HCT116 (cell line): ENCODE measurements around the gene ABCG5. TPM values are rescaled to one million over a fixed set of nuclear protein-coding genes. Genes with fewer than 3 reads are reported as not detected.

Experiments used
- ATAC-seq: fragments of 200-7000 bp; cut with Tn5 transposase; 2 replicates; pipeline ENCODE4 v1.9.1; 2020; ENCODE audit warnings: mild to moderate bottlenecking, moderate library complexity
- BruUV-seq: library from RNA; stranded (reverse); fragments of 400-500 nt; replicated peaks from 2 replicates; lab custom pipeline; 2021; lab: Mats Ljungman, UMichigan
- CTCF ChIA-PET: fragments of 300-600 bp; sonication (Branson Sonifier 250); formaldehyde crosslinking; loops from one replicate; lab custom pipeline; 2021; ENCODE audit warnings: antibody characterized with exemption; lab: Charles Lee
- POLR2A ChIA-PET: fragments of 300-600, 350-600 bp; sonication (Branson Sonifier 250); formaldehyde crosslinking; loops from one replicate; lab custom pipeline; 2021; ENCODE audit warnings: antibody characterized with exemption; lab: Charles Lee
- RAD21 ChIA-PET, 2 experiments: fragments of 300-600 bp; sonication (Branson Sonifier 250); formaldehyde crosslinking; loops; one replicate each; lab custom pipeline; 2023; ENCODE audit warnings: low total read pairs in 2 of 2; ENCODE audit not compliant: uncharacterized antibody in 2 of 2, unreplicated experiment in 2 of 2, low non-redundant PET in 1 of 2; lab: Charles Lee
- DNase-seq: peaks from one replicate; pipeline ENCODE4 v3.0.0-alpha.2; 2010; ENCODE audit warnings: low read depth, low spot score
- H2AFZ ChIP-seq: fragments of 200-600 bp; shearing (Covaris generic), sonication (generic); 2 replicates; pipeline ENCODE4 v1.6.1; 2017; ENCODE audit warnings: low read depth, mixed run types, mixed read lengths, antibody characterized with exemption, low read length; ENCODE audit not compliant: poor library complexity, severe bottlenecking
- H3K27ac ChIP-seq: 2 replicates; pipeline ENCODE4 v1.5.1; 2012; ENCODE audit warnings: low read depth, low read length
- H3K27me3 ChIP-seq: fragments of 200-600 bp; sonication (generic); 2 replicates; pipeline ENCODE4 v1.6.1; 2016; ENCODE audit warnings: mixed run types, low read length, mixed read lengths; ENCODE audit not compliant: insufficient read depth
- H3K36me3 ChIP-seq, 2 experiments: fragments of 200-500 bp in 1 of 2; fragments of 200-600 bp in 1 of 2; sonication (Bioruptor generic) in 1 of 2; sonication (generic) in 1 of 2; 2 replicates each; pipeline versions ENCODE4 v1.5.1 to v1.6.1; 2014 to 2016; ENCODE audit warnings: low read length in 2 of 2, inconsistent platforms in 1 of 2, mixed read lengths in 1 of 2, mixed run types in 1 of 2; ENCODE audit not compliant: insufficient read depth in 2 of 2, control insufficient read depth in 1 of 2
- H3K4me1 ChIP-seq, 2 experiments: fragments of 200-600 bp in 1 of 2; sonication (generic) in 1 of 2; 2 replicates each; pipeline versions ENCODE4 v1.5.1 to v1.6.1; 2012 to 2017; ENCODE audit warnings: low read length in 2 of 2, inconsistent platforms in 1 of 2, mild to moderate bottlenecking in 1 of 2, mixed read lengths in 1 of 2, mixed run types in 1 of 2, moderate library complexity in 1 of 2; ENCODE audit not compliant: insufficient read depth in 2 of 2, control insufficient read depth in 1 of 2
- H3K4me2 ChIP-seq: fragments of 200-600 bp; sonication (generic); 2 replicates; pipeline ENCODE4 v1.6.1; 2017; ENCODE audit warnings: mixed run types, low read length, mixed read lengths
- H3K4me3 ChIP-seq, 2 experiments: fragments of 200-600 bp in 1 of 2; sonication (generic) in 1 of 2; replicated peaks in 1 of 2; 2 replicates each; pipeline ENCODE4 v1.5.1; 2011 to 2016; ENCODE audit warnings: low read length in 2 of 2, control low read depth in 1 of 2, low read depth in 1 of 2, mild to moderate bottlenecking in 1 of 2, mixed read lengths in 1 of 2, mixed run types in 1 of 2
- H3K79me2 ChIP-seq: fragments of 200-600 bp; sonication (generic); 2 replicates; pipeline ENCODE4 v1.6.1; 2017; ENCODE audit warnings: mild to moderate bottlenecking, mixed run types, low read length, moderate library complexity, mixed read lengths; ENCODE audit not compliant: insufficient read depth
- H3K9ac ChIP-seq: fragments of 200-600 bp; sonication (generic); 2 replicates; pipeline ENCODE4 v1.6.1; 2016; ENCODE audit warnings: low read length, mixed read lengths
- H3K9me2 ChIP-seq: fragments of 200-600 bp; sonication (generic), shearing (Covaris generic); 2 replicates; pipeline ENCODE4 v1.6.1; 2017; ENCODE audit warnings: mixed run types, mild to moderate bottlenecking, moderate library complexity; ENCODE audit not compliant: insufficient read depth
- H3K9me3 ChIP-seq, 2 experiments: fragments of 200-500 bp in 1 of 2; fragments of 200-600 bp in 1 of 2; sonication (Bioruptor generic) in 1 of 2; sonication (generic) in 1 of 2; 2 replicates each; pipeline ENCODE4 v1.6.1; 2014 to 2017; ENCODE audit warnings: low read length in 2 of 2, mixed read lengths in 2 of 2, inconsistent platforms in 1 of 2, low read depth in 1 of 2, mild to moderate bottlenecking in 1 of 2, mixed run types in 1 of 2, moderate library complexity in 1 of 2; ENCODE audit not compliant: control insufficient read depth in 1 of 2, insufficient read depth in 1 of 2
- H4K20me1 ChIP-seq: fragments of 200-600 bp; sonication (generic), shearing (Covaris generic); 2 replicates; pipeline ENCODE4 v1.6.1; 2017; ENCODE audit warnings: mixed run types, mild to moderate bottlenecking, moderate library complexity; ENCODE audit not compliant: insufficient read depth
- CEBPB ChIP-seq: IDR thresholded peaks from 2 replicates; pipeline ENCODE4 v1.6.1; 2012; ENCODE audit warnings: low read depth
- EZH2phosphoT487 ChIP-seq: fragments of 200-600 bp; IDR thresholded peaks from 2 replicates; pipeline ENCODE4 v1.6.1; 2018; ENCODE audit warnings: antibody characterized with exemption, borderline replicate concordance
- POLR2A ChIP-seq: IDR thresholded peaks from 2 replicates; pipeline ENCODE4 v1.7.0; 2011; ENCODE audit warnings: borderline replicate concordance; ENCODE audit not compliant: insufficient read depth, insufficient read length; ENCODE audit errors: extremely low read depth
- ZNF274 ChIP-seq: fragments of 200-500 bp; sonication (Bioruptor generic); IDR thresholded peaks from 2 replicates; pipeline ENCODE4 v1.6.1; 2014; ENCODE audit warnings: mild to moderate bottlenecking, low read depth, low read length, inconsistent platforms
- intact Hi-C: fragments of 100-400 bp; cut with micrococcal nuclease; formaldehyde crosslinking; loops from 2 replicates; pipeline ENCODE4 v1.10.0; 2022
- total RNA-seq: library from RNA; stranded (reverse); gene quantifications from one replicate; pipeline ENCODE4 v1.2.1, GENCODE V29; 2021; ENCODE audit not compliant: unreplicated experiment
- TF ChIP-seq, protein P1 (sequence below): IDR thresholded peaks from 2 replicates; pipeline ENCODE4 v1.6.1; 2011; ENCODE audit warnings: mild to moderate bottlenecking, low read length, moderate library complexity; ENCODE audit not compliant: insufficient replicate concordance; ENCODE audit errors: extremely low read depth
- TF ChIP-seq, protein P2 (sequence below): IDR thresholded peaks from 2 replicates; pipeline ENCODE4 v1.6.1; 2012

Gene ABCG5
- total RNA-seq, 1 experiment from 2014 or later, result not detected

DNA sequence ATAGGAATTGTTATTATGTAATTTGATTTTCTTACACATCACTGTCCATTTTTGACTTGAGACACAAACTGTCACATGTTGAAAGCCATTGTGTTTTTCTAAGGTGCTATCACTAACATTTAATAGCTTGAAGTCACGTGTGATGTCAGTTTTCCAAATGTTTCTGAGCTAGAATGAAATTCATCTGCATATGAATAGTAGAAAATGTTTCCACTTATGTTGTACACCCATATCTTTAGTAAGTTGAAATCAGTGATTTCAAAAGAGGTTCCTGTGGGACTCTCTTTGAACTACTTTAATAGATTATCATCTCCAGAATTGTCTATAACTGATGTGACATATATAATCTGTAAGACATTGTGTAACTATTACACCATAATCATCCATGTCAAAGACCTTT is 27.8 kb downstream of the ABCG5 start:
- H3K4me2 ChIP-seq, result no peak overlapping the region
- DNase-seq (no peak), ATAC-seq (no peak)
- ChIA-PET CTCF (no interaction called here), POLR2A (no interaction called here), RAD21 (no interaction called here)
- no TSS peak for BruUV-seq
- H3K4me1 ChIP-seq, result no peaks in the 10 kb centered on the region
- H3K36me3 ChIP-seq, result no peaks in the 10 kb centered on the region
- no peak overlapping the region for H2AFZ ChIP-seq
- no peaks in the 10 kb centered on the region for H3K9me2 ChIP-seq
- no peaks in the 10 kb centered on the region for H4K20me1 ChIP-seq
- H3K9ac ChIP-seq, result no peak overlapping the region
- H3K79me2 ChIP-seq, result no peaks in the 10 kb centered on the region
- H3K27ac ChIP-seq, result no peak overlapping the region
- no peaks in the 10 kb centered on the region for H3K9me3 ChIP-seq
- TF ChIP-seq, protein P1, sequence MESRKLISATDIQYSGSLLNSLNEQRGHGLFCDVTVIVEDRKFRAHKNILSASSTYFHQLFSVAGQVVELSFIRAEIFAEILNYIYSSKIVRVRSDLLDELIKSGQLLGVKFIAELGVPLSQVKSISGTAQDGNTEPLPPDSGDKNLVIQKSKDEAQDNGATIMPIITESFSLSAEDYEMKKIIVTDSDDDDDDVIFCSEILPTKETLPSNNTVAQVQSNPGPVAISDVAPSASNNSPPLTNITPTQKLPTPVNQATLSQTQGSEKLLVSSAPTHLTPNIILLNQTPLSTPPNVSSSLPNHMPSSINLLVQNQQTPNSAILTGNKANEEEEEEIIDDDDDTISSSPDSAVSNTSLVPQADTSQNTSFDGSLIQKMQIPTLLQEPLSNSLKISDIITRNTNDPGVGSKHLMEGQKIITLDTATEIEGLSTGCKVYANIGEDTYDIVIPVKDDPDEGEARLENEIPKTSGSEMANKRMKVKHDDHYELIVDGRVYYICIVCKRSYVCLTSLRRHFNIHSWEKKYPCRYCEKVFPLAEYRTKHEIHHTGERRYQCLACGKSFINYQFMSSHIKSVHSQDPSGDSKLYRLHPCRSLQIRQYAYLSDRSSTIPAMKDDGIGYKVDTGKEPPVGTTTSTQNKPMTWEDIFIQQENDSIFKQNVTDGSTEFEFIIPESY, result no peak
- no peak for TF ChIP-seq ZNF274
- no peak for TF ChIP-seq EZH2phosphoT487
- no peak for TF ChIP-seq POLR2A
- TF ChIP-seq, protein P2, sequence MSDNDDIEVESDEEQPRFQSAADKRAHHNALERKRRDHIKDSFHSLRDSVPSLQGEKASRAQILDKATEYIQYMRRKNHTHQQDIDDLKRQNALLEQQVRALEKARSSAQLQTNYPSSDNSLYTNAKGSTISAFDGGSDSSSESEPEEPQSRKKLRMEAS, result no peak
- TF ChIP-seq CEBPB, result no peak
- TF ChIP-seq, all 23 proteins: peak for 0
- Histone ChIP-seq H3K4me3 (no peak overlapping the region), H3K27me3 (no peaks in the 10 kb centered on the region)
- intact Hi-C loops, result no loop called here

DNA sequence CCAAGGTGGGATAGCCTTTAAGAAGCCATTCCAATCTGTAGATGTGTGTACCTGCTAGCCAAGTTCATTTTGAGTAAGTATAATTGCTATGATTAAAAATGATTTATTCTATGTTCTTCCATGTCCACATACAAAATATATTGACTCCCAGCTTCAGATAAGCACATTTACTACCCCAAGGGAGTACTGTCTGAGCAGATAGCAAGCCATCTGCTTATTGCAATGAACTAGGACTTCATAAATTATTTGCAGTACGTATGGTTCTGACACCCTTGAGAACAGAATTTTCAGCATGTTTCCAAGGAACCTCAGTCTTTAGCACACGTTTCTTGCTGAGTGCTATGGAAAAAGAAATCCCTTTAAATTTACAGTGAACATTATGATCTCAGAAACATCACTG is 28.2 kb downstream of the ABCG5 start:
- DNase-seq, result no peak
- Histone ChIP-seq H3K4me2 (no peak overlapping the region), H3K4me1 (no peaks in the 10 kb centered on the region), H3K9me3 (no peaks in the 10 kb centered on the region), H3K4me3 (no peak overlapping the region), H3K9ac (no peak overlapping the region), H3K79me2 (no peaks in the 10 kb centered on the region), H3K36me3 (no peaks in the 10 kb centered on the region), H2AFZ (no peak overlapping the region), H3K27ac (no peak overlapping the region), H3K27me3 (no peaks in the 10 kb centered on the region), H4K20me1 (no peaks in the 10 kb centered on the region), H3K9me2 (no peaks in the 10 kb centered on the region)
- TF ChIP-seq ZNF274, result no peak
- BruUV-seq, result no TSS peak
- ATAC-seq, result no peak
- CTCF ChIA-PET, result no interaction called here
- intact Hi-C loops, result no loop called here
- POLR2A ChIA-PET, result no interaction called here
- RAD21 ChIA-PET, result no interaction called here
